Loucy (cell line): ENCODE results near the gene ADARB1.

Experiments
- H2AFZ ChIP-seq: fragments of 200-600 bp; sonication (generic); 2 replicates; pipeline ENCODE4 v1.6.0; 2016; ENCODE audit warnings: antibody characterized with exemption, mild to moderate bottlenecking, low read length, moderate library complexity
- H3F3A ChIP-seq: fragments of 200-600 bp; 2 replicates; pipeline ENCODE4 v1.6.0; 2016; ENCODE audit warnings: antibody characterized with exemption, low read depth, mild to moderate bottlenecking
- H3K27me3 ChIP-seq: fragments of 200-600 bp; sonication (generic); 2 replicates; pipeline ENCODE4 v1.6.1; 2014; ENCODE audit warnings: low read length, mild to moderate bottlenecking; ENCODE audit not compliant: insufficient read depth, poor library complexity, severe bottlenecking
- H3K36me3 ChIP-seq: fragments of 200-600 bp; sonication (generic); 2 replicates; pipeline ENCODE4 v1.6.1; 2016; ENCODE audit warnings: low read length; ENCODE audit not compliant: insufficient read depth
- H3K4me1 ChIP-seq: fragments of 200-600 bp; sonication (generic); 2 replicates; pipeline ENCODE4 v1.5.1; 2014; ENCODE audit warnings: low read length, mild to moderate bottlenecking; ENCODE audit not compliant: insufficient read depth, poor library complexity, severe bottlenecking
- H3K4me2 ChIP-seq: fragments of 200-600 bp; sonication (generic); 2 replicates; pipeline ENCODE4 v1.6.0; 2014; ENCODE audit warnings: antibody characterized with exemption, low read length, low read depth, mild to moderate bottlenecking; ENCODE audit not compliant: poor library complexity, severe bottlenecking
- H3K4me3 ChIP-seq: fragments of 200-600 bp; sonication (generic); 2 replicates; pipeline ENCODE4 v1.5.1; 2014; ENCODE audit warnings: low read length, mild to moderate bottlenecking, mixed read lengths; ENCODE audit not compliant: poor library complexity, severe bottlenecking
- H3K79me2 ChIP-seq: fragments of 200-600 bp; sonication (generic); 2 replicates; pipeline ENCODE4 v1.6.1; 2014; ENCODE audit warnings: low read length; ENCODE audit not compliant: insufficient read depth
- H3K9ac ChIP-seq: fragments of 200-600 bp; sonication (generic); 2 replicates; pipeline ENCODE4 v1.6.0; 2014; ENCODE audit warnings: mild to moderate bottlenecking, low read depth, low read length, moderate library complexity; ENCODE audit not compliant: poor library complexity, severe bottlenecking
- H3K9me2 ChIP-seq: fragments of 200-600 bp; sonication (generic); replicated peaks from 2 replicates; pipeline ENCODE4 v1.6.1; 2016; ENCODE audit warnings: low read depth, low read length, mixed read lengths
- H3K9me3 ChIP-seq: fragments of 200-600 bp; sonication (generic); 2 replicates; pipeline ENCODE4 v1.6.1; 2014; ENCODE audit warnings: mild to moderate bottlenecking, antibody characterized with exemption, low read length, low read depth; ENCODE audit not compliant: insufficient read depth
- H4K20me1 ChIP-seq: fragments of 200-600 bp; sonication (generic); 2 replicates; pipeline ENCODE4 v1.6.0; 2014; ENCODE audit warnings: antibody characterized with exemption, low read length, mild to moderate bottlenecking; ENCODE audit not compliant: insufficient read depth, poor library complexity, severe bottlenecking
- CTCF ChIP-seq: fragments of 200-600 bp; sonication (generic); conservative IDR thresholded peaks from 2 replicates; pipeline ENCODE4 v1.5.1; 2014; ENCODE audit warnings: mild to moderate bottlenecking, antibody characterized with exemption, low read length
- EZH2phosphoT487 ChIP-seq: fragments of 200-600 bp; IDR thresholded peaks from 2 replicates; pipeline ENCODE4 v1.6.1; 2018; ENCODE audit warnings: antibody characterized with exemption, mild to moderate bottlenecking, moderate library complexity, borderline replicate concordance

Gene ADARB1

GRCh38 chr21:45266518-45267389 is 192.4 kb downstream of the ADARB1 start:
- TF ChIP-seq EZH2phosphoT487 = no peak
- TF ChIP-seq CTCF = no peak
- H3K36me3 ChIP-seq = peaks cover 50% of the 10 kb centered on the region; the same call in 1 of the 2 replicates

DNA sequence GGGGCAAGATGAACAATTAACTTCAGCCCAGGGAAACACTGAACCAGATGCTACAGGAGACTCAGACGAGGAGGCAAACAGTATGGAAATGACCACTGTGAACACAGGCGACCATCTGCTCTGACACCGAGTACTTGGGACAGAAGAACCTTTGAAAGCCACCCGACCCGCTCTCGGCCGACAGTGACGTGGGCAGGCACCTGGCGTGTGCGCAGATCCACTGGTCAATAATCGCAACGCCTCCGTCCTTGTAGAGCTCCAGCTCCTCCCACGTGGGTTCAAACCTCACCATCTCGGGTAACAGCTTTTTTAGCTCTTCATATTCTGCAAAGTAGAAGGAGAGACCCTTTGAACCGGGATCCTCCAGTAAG is 193.0 kb downstream of the ADARB1 start:
- H3K36me3 ChIP-seq = peaks cover 52% of the 10 kb centered on the region; the same call in 1 of the 2 replicates
- no peak overlapping the region for H3K4me2 ChIP-seq
- no peaks in the 10 kb centered on the region for H3K9me2 ChIP-seq

More at GRCh38 chr21:45266518-45267389, 192.4 kb downstream of the ADARB1 start:
- Histone ChIP-seq H3K27me3 (no peaks in the 10 kb centered on the region), H3F3A (no peaks in the 10 kb centered on the region), H2AFZ (no peak overlapping the region), H3K9me3 (no peaks in the 10 kb centered on the region), H4K20me1 (no peaks in the 10 kb centered on the region), H3K4me3 (no peak overlapping the region), H3K4me1 (no peaks in the 10 kb centered on the region), H3K9me2 (no peaks in the 10 kb centered on the region), H3K79me2 (no peaks in the 10 kb centered on the region), H3K4me2 (no peak overlapping the region), H3K9ac (no peak overlapping the region)

GRCh38 chr21:45269861-45270260 is 195.5 kb downstream of the ADARB1 start:
- Histone ChIP-seq H3K36me3 (peaks cover 40% of the 10 kb centered on the region; the same call in 1 of the 2 replicates), H3K9me3 (no peaks in the 10 kb centered on the region), H3K4me3 (no peak overlapping the region), H2AFZ (no peak overlapping the region), H3K4me1 (no peaks in the 10 kb centered on the region), H3K9me2 (no peaks in the 10 kb centered on the region), H4K20me1 (no peaks in the 10 kb centered on the region), H3K9ac (no peak overlapping the region), H3F3A (no peaks in the 10 kb centered on the region), H3K79me2 (no peaks in the 10 kb centered on the region), H3K27me3 (no peaks in the 10 kb centered on the region), H3K4me2 (no peak overlapping the region)
- TF ChIP-seq EZH2phosphoT487 (no peak), CTCF (no peak)

More for the DNA sequence above, 193.0 kb downstream of the ADARB1 start:
- Histone ChIP-seq H3K4me3 (no peak overlapping the region), H3K27me3 (no peaks in the 10 kb centered on the region), H3K9ac (no peak overlapping the region), H4K20me1 (no peaks in the 10 kb centered on the region), H3F3A (no peaks in the 10 kb centered on the region), H2AFZ (no peak overlapping the region), H3K9me3 (no peaks in the 10 kb centered on the region), H3K79me2 (no peaks in the 10 kb centered on the region), H3K4me1 (no peaks in the 10 kb centered on the region)
- no peak for TF ChIP-seq EZH2phosphoT487
- no peak for TF ChIP-seq CTCF
